Activated CD4-positive, alpha-beta T cell treated with anti-CD3 and anti-CD28 coated beads, Interleukin-2, amount 50 U/mL, for 4 hours (primary cell): Measurements from ENCODE around the gene UBE2N.

Experiments used
- DNase-seq, 2 experiments: peaks; one replicate each; pipeline ENCODE4 v3.0.0-alpha.2; 2020

Gene UBE2N

DNA sequence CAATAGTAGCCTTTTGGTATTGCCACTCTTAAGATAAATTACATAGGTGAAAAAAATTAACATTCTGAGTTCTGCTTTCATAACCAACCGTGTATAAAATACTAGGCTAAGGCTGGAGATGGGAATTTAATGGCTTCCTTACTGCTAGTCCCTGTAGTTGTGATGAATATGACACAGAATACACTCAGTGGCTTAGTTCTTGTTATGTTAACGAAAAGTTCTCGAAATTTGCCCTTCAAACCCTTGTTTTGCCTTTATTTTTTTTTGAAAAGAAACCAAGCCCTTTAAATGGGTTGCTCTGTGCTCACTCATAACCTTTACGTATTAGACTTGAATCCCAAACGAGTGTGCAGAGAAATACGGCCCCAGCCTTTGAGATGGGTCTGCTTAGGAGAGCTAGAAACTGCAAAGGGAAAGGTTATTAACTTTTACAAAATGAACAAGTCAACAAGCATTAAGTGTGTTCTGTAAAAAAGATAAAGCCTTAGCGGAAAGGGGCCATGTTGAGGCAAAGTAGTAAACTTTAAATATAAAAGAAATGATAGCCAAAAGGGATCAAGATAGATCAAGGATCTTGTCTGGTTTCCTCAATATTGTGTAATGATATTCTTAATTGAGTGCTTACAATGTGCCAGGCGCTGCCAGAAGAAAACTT, 62.3 kb downstream of the UBE2N start:
- DNase-seq: no peak

DNA sequence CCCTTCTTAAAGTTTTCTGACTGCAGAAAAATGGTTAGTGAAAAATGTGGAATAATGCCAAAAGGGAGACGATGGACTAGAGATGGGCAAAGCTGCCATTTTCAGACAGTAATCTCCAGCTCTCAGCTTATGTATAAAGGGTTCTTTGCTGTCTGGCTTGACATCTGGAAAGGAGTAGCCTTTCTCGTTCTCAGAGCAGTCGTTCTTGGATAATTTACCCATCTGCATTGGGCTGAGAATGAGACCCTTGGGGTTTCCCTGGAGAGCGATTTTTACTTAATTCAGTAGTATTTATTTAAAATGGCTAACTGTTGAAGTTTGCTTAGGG, 62.8 kb downstream of the UBE2N start:
- no peak for DNase-seq

DNA sequence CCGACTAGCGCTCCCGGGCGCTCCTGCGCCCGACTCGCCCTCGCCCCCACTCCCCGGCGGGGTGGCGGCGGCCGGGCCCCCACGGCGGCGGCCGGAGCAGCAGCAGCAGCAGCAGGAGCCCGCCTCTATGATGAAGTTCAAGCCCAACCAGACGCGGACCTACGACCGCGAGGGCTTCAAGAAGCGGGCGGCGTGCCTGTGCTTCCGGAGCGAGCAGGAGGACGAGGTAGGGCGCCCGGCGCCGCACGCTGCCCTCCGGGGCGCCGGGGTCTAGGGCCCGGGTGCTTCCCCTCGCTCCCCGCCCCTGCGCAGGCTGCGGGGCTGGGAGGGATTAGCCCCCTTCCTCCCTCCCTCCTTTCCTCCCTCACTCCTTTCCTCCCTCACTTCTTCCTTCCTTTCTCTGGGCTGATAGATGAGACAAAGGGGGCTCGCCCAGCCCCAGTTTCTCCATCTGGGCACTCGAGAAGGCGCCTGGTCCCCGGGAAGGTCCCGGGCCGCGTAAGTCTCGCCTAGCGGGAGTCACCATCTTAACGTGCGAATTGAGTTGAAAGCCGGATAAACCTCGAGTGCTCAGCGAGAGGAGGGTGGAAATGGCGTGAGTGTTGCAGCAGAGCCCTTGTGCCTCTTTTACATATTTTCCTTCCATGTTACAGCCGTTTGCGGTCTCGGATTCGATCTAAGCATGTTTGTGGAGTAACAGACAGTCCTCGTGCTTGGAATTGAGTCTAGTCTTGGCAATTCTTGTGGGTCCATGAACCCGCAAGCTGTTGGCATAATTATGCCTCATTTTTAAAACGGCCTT, 63.4 kb downstream of the UBE2N start:
- peak; percentile 47 to 50 for DNase-seq

DNA sequence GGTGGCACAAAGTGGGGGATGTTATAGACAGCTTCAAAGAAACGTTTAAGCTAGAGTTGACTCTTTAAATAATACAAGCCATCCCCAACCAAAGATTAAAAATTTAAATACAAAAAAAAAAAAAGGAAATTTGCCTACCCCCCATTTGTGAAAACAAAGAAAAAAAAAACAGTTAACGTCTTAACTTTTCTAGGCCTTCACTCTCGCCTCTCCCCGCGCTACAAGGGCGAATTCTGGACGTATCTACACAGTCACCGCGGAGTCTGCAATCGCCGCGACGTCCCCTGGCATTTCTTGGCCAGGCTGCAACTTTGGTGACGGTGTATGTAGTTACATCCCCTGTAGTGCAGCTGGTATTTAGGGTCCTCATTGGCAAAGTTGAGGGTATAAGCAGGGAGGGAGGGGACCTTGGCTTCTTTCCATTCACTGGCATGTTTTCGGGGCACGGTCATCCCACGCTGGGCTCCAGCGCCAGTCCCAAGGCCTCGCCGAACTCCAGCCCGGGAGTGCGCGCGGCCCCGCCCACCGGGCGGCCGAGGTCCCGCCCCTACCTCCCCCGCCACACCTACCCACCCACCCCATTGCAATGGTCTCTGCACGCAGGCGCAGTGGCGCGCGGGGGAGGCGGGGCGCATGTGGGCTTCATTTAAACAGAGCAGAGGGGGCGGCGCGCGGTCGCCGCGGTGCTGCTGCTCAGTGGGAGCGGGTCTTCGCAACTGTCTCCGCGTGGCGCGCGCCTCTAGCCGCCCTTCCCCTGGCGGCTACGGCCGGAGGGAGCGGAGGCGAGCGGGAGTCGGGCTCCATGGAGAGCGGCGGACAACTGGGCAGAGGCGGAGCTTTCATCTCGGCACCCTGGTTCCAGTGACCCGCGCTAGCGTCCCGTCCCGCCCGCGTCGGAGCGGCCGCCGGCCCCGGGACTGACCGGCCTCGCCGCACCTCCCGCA, 64.2 kb downstream of the UBE2N start, which contains the start of gene NUDT4:
TSS of gene NUDT4 (plus strand) at position 674 of the 944 bp plus-strand sequence. CDS start 398 bp downstream, outside the sequence.
- peak; percentile 97 to 98 for DNase-seq

DNA sequence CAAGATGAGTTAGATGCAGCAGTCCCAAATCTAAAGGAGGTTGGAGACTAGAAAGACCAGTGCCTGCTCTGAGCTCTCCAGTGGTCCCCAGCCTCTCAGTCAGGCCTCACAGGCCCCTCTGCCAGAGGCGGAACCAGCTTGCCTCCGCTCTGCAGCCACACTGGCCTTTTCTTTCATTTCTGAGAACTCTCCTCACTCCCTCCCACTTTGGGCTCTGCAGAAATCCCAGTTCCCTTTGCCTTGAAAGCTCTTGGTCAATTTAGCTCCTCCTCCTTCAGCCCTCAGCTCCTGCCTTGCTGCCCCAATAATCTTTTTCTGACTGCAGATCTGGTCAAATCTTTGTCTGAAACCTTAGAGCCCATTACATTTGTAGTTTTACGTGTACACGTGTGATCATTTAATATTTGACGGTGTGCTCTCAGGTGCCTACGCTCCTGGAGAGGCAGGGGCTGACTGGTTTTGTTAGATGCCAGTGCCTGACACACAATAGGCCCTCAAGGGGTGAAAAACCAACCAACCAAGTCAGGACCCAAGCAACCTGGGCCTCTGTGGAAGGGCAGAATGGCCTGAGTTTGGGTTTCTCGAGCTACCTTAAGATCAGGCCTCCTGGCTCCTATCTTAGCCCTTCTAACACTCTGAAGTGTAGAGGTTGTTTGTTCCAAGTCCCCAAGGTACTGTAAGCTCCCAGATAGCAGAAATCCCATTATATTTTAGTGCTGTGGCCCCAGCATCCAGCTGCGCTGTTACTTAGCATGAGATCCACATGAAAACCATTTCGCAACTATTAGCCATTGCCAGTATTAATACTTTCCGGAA, 65.1 kb downstream of the UBE2N start:
- DNase-seq: no peak

DNA sequence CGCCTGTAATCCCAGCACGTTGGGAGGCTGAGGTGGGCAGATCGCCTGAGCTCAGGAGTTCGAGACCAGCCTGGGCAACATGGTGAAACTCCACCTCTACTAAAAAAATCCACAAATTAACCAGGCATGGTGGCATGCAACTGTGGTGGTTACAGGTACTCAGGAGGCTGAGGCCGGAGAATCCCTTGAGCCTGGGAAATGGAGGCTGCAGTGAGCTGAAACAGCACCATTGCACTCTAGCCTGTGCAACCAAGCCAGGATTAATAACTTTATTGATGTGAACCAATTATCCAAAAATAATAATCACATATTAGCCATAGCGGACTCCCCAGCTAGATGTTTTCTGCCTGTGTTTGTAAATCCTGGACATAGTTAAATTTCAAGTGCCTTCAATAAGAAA, 65.8 kb downstream of the UBE2N start:
- DNase-seq: no peak

DNA sequence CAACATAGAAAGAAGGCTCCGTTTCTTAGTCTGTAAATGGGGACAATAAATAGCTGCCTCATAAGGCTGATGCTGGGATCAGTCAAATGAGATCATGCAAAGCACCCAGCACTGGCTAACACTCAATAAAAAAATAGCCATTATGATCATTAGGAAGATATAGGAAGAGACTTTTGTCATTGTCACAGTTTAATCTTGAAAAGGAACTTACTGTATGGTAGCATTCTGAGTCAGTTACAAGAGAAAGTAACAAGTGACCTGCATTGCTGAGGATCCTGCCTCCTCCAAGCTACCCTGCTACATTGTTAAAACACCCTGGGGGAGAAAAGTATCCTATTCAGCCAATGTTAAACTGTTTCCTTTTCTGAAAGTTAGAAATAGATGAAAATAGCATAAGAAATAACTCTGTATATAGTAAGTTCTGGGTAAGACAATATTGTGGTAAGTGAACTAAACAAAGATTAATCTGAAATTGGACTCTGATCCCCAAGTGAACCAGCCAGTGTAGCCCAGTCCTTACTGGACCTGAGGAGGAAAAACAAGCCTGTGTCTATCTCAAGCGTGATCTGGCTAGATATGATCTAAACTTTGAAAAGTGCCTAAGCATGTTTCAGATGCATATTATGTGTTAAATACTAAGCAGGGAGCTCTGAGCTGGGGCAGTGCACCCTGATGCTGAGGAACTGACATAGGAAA, 67.6 kb downstream of the UBE2N start:
- DNase-seq: no peak

DNA sequence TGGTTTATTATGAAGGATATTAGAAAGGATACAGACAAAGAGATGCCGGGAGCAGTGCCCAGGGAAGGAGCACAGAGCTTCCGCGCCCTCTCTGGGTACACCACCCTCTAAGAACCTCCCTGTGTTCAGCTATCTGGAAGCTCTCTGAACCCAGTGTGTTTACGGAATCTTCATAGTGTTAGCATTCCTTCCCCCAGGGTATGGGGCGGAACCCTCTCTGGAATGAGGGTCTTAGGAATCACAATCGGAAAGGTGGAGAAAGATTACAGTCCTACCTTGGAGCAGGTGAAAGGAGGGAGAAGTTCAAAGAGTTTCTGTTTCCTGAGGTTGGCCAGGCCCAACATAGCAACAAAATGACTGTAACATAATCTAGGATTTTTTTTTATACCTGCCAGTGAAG, 70.8 kb downstream of the UBE2N start:
- no peak for DNase-seq

DNA sequence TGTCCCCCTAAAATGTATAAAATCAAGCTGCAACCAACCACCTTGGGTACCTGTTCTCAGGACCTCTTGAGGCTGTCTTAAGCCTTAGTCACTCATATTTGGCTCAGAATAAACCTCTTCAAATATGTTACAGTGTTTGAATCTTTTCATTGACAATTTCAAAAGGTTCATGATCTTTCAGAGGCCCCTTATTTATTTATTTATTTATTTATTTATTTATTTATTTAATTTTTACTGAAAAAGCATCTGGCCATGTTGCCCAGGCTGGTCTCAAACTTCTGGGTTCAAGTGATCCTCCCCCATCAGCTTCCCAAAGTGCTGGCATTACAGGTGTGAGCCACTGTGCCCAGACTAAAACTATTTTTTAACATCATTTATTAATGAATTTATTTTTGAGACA, 72.2 kb downstream of the UBE2N start:
- no peak for DNase-seq

DNA sequence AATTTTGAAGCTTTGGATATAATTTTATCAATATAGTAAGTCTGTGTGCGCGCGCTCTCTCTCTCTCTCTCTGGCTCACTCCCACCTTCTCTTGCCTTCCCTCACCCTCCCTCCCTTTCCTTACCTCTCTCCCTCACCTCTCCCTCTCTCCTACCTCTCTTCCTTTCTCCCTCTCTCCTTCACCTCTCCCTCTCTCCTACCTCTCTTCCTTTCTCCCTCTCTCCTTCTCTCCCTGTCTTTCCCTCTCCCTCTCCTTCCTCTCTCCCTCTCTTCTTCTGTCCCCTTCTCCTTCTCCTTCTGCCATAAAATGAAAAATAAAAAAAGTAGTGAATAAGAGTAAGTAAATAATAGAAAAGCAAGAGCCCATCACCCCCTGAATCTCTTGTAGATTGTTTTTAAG, 73.0 kb downstream of the UBE2N start:
- DNase-seq: no peak

DNA sequence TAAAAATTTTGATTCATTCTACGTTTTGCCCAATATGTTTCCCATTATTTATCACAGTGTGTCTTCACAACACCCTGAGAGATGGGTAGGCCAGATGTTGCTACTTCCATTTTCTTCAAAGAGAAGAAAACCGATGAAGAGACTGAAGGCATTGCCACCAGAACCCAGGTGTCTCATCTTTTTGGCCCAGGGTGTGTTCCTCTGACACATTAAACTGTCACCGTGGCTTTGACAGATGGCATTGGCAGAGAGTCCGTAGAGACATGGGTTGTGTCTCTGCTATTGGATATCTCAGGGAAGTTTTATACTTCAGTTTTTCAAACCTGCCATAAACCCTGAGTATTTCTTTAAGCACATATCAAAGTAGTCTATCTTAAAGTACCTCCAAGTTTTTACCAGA, 75.3 kb downstream of the UBE2N start:
- no peak for DNase-seq

DNA sequence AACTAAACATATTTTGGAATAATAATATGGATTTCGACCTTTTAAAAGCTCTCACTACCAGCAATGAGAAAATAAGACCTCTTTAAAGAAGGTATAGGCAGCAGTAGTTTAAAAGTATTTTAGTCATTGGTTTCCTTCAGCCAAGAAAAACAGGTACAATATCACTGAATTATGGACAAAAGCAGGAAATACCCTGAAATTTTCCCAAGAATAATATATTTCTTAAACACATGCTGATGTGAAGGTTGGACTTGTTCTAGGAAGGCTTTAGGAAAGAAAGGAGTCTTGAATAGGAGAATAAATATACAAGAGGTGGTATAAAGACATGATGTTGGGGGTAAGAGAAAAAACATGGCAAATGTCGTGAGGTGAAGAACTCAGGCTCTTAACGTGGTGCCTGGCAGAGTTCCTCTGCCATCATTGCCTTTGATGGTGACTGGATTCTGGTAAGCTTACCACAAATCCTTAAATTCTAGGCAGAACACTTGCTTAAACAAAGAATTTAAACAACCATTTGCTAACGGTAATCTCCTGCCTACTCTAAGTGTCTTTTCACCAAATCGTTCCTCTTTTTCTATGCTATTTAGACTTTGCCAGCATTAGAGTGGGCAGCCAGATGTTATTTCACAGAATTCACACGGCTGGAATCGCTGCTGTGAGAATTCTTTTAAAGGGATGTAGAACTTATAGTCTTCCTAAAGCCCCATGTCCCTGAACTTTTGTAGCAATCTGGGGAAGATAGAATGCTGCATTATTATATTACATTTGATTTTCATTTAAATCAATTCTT, 75.9 kb downstream of the UBE2N start:
- DNase-seq: no peak

DNA sequence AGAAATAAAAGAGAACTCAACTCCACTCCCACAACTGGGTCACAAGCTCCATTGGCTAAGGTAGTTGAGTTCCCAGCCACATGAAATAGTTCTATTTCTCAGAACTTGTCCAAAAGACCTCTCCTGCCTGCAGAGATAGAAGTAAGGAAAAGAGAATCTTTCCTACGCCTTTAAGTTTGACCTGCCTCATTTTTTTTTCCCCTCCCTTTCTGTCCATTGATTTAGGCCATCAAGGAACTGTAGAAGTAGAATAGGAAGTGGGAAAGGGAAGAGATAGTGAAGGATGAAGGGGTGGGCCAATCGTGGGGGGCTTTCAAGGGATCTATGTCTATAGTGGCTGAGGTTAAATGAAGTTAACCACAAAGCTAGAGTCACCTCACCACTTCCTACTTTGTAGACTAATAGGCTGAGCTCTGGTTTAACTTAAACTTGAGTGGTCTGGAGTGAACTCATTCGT, 77.9 kb downstream of the UBE2N start:
- DNase-seq: no peak

DNA sequence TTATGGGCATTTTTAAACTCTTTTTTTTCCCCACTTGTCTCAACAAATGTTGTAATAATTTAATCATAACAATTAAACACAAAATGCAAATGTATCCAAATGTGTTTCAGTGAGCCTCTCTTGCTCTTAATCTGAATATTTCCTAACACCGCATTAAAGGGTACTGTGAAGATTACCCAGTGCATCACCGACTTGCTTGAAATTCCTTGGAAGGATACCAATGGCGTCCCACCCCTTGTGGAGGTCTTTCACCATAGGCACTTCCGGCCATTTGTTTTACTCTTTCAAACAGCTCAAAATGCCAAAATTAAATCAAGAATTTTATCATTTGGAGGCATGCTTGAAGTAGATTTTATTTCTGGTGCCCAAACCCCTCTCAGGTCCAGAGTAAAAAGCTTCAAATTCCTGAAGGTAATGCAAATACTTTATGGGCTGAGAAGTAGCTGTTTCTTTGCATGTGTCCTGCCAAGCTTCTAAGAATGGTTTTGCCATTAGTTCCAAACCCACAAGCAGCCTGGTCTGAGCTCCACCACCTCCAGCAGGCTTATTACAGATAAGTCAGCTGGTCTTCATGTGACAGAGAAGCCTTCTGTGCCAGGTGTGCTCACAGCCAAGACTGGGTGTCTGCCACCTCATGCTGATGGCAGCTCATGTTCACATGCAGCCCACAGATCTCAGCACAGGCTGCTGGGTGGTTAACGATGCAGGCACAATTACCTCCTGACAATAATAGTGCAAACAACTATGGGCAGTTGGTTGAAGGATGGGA, 80.4 kb downstream of the UBE2N start:
- no peak for DNase-seq

DNA sequence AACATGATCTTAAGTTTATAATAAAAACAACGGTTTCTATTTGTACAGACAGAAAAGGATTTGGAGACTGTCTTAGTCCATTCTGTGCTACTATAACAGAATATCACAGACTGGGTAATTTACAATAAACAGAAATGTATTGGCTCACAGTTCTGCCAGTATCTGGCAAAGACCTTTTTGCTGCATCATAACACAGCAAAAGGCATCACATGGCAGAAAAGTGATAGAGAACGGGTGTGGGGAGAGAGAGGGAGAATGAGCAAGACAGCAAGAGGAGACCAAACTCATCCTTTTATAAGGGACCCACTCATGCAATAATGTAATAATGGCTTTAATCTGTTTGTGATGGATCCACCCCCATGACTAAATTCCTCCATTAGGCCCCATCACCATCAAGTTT, 81.1 kb downstream of the UBE2N start:
- no peak for DNase-seq

DNA sequence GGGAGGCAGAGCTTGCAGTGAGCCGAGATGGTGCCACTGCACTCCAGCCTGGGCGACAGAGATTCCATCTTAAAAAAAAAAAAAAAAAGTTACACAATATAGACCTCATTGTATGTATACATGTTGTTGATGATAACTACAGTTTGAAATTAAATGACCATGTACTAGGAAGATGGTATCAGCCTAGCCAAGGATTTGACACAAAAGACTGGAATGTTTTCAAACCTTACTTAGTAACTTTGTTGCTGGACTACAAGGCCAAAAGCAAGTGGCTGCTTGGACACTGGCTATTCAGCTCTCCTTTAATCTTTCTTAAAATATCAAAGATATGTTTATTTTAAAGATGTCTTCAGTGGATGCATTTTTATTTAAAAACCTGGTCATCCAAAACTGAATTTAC, 82.9 kb downstream of the UBE2N start:
- DNase-seq: no peak

DNA sequence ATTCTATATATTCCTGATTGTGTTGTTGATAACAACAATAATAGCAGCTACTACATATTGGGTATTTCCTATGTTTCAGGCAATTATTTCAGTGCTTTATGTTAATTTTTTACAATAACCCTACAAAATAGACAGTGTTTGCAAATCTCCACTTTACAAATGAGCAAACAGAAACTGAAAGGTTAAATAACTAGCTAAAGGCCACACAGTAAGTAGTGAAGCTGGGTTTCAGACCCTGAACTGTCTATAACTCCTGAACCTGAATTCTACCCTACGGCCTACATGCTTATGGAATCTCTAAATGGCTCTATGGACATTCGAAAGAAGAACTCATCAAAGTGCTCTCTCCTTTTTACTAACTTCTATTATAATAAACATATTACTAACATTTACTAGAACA, 83.7 kb downstream of the UBE2N start:
- DNase-seq: no peak

DNA sequence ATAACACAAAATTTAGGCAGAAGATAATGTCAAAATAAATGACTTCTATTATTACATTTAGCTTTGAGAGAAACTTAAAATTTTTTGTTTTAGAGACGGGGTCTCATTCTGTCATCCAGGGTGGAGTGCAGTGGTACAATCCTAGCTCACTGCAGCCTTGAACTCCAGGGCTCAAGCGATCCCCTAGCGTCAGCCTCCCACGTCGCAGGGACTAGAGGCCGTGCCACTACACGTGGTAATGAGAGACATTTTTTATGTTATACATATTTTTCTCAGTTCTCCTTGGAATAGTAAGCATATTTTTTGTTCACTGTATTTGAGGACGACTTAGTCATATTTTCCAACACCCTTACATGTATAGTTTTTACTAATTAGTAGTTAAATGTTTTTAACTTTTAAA, 85.5 kb downstream of the UBE2N start:
- DNase-seq: no peak
